MCF 10A (cell line): ENCODE data around the gene IPO9. TPM values are rescaled to one million over a fixed set of nuclear protein-coding genes. Genes with fewer than 3 reads are reported as not detected.
A peak's percentile ranks its signal among the peaks of the same experiment; 100 is the strongest.

Experiments
- BruUV-seq: library from RNA; stranded (reverse); fragments of 400-500 nt; replicated peaks from 2 replicates; lab custom pipeline; 2021; lab: Mats Ljungman, UMichigan
- CTCF ChIA-PET: fragments of 300-600 bp; sonication (Branson Sonifier 250); formaldehyde crosslinking; extraction: SDS; loops from one replicate; lab custom pipeline; 2021; ENCODE audit warnings: antibody characterized with exemption, inconsistent platforms; lab: Yijun Ruan, JAX
- POLR2A ChIA-PET: fragments of 300-600, 350-650 bp; sonication (Branson Sonifier 250); formaldehyde crosslinking; extraction: SDS; loops from one replicate; lab custom pipeline; 2020; ENCODE audit warnings: antibody characterized with exemption, inconsistent platforms; lab: Yijun Ruan, JAX
- DNase-seq: peaks from one replicate; pipeline ENCODE4 v3.0.0-alpha.2; 2018; ENCODE audit not compliant: unreplicated experiment
- H3K27ac Mint-ChIP-seq: one replicate; pipeline ENCODE4 v1.8.0; 2022; ENCODE audit warnings: mild to moderate bottlenecking, low read depth, mixed read lengths; ENCODE audit not compliant: unreplicated experiment
- H3K27me3 Mint-ChIP-seq: one replicate; pipeline ENCODE4 v1.8.0; 2022; ENCODE audit warnings: mixed read lengths; ENCODE audit not compliant: insufficient read depth, unreplicated experiment
- H3K36me3 Mint-ChIP-seq: one replicate; pipeline ENCODE4 v1.8.0; 2022; ENCODE audit warnings: mild to moderate bottlenecking, moderate library complexity, mixed read lengths; ENCODE audit not compliant: insufficient read depth, unreplicated experiment
- H3K4me1 Mint-ChIP-seq: one replicate; pipeline ENCODE4 v1.8.0; 2022; ENCODE audit warnings: mixed read lengths; ENCODE audit not compliant: insufficient read depth, unreplicated experiment
- H3K4me3 Mint-ChIP-seq: one replicate; pipeline ENCODE4 v1.8.0; 2022; ENCODE audit warnings: mild to moderate bottlenecking, moderate library complexity, mixed read lengths; ENCODE audit not compliant: unreplicated experiment
- H3K9me3 Mint-ChIP-seq: one replicate; pipeline ENCODE4 v1.8.0; 2022; ENCODE audit warnings: mixed read lengths; ENCODE audit not compliant: unreplicated experiment
- CTCF ChIP-seq: fragments of 200-600 bp; IDR thresholded peaks from one replicate; pipeline ENCODE4 v1.8.0; 2022; ENCODE audit warnings: antibody characterized with exemption, mild to moderate bottlenecking; ENCODE audit not compliant: unreplicated experiment
- intact Hi-C: fragments of 100-400 bp; cut with micrococcal nuclease; formaldehyde crosslinking; loops from 2 replicates; pipeline ENCODE4 v1.14.1; 2022
- total RNA-seq: library from RNA; stranded (reverse); gene quantifications from 2 replicates; pipeline ENCODE4 v1.2.3, GENCODE V29; 2022

IPO9 gene
- total RNA-seq, 1 experiment from 2014 or later, result 117 TPM

- peaks cover 42% of the 10 kb centered on the region for H3K4me1 Mint-ChIP-seq
- H3K9me3 Mint-ChIP-seq, result no peaks in the 10 kb centered on the region
- POLR2A ChIA-PET, result interaction anchor here (0.7 to 6.1 kb wide), 21 partner anchors 9 to 342 kb away, joined by 3 to 69 read pairs (median 6); partner anchors contain the start of genes IPO9, RNPEP and TIMM17A
- intact Hi-C loops, result loop anchor here (10.0 kb wide), 1 partner anchor 170 kb away; no protein-coding TSS in a partner anchor
- no peak overlapping the region for H3K27ac Mint-ChIP-seq
- DNase-seq, result no peak
- CTCF ChIA-PET, result interaction anchor here (0.5 to 12.1 kb wide), 11 partner anchors 9 to 690 kb away, joined by 3 to 162 read pairs (median 5); partner anchors contain the start of gene RNPEP
- BruUV-seq, result no TSS peak
- H3K36me3 Mint-ChIP-seq, result no peaks in the 10 kb centered on the region
- no peak for TF ChIP-seq CTCF
- no peak overlapping the region for H3K4me3 Mint-ChIP-seq
- H3K27me3 Mint-ChIP-seq, result no peaks in the 10 kb centered on the region
These were observed 55.5 kb downstream of the IPO9 start for GRCh38 chr1:201884425-201884824.

- Mint-ChIP-seq H3K9me3 (no peaks in the 10 kb centered on the region), H3K4me3 (no peak overlapping the region), H3K27me3 (no peaks in the 10 kb centered on the region), H3K4me1 (peaks cover 42% of the 10 kb centered on the region), H3K36me3 (no peaks in the 10 kb centered on the region), H3K27ac (no peak overlapping the region)
- TF ChIP-seq CTCF, result no peak
- peak; percentile 72 for DNase-seq
- intact Hi-C loops, result loop anchor here (10.0 kb wide), 1 partner anchor 171 kb away; no protein-coding TSS in a partner anchor
- no TSS peak for BruUV-seq
- ChIA-PET CTCF (interaction anchor here (0.6 to 12.1 kb wide), 9 partner anchors 10 to 250 kb away, joined by 3 to 162 read pairs (median 5); no protein-coding TSS in a partner anchor), POLR2A (interaction anchor here (0.8 to 3.2 kb wide), 7 partner anchors 10 to 87 kb away, joined by 3 to 15 read pairs (median 4); partner anchors contain the start of genes IPO9 and TIMM17A)
These were observed 56.6 kb downstream of the IPO9 start for GRCh38 chr1:201885531-201886075.

GRCh38 chr1:201886103-201886885 is 57.3 kb downstream of the IPO9 start:
- DNase-seq, result no peak
- Mint-ChIP-seq H3K9me3 (no peaks in the 10 kb centered on the region), H3K4me3 (no peak overlapping the region), H3K27ac (no peak overlapping the region), H3K27me3 (no peaks in the 10 kb centered on the region), H3K4me1 (peaks cover 41% of the 10 kb centered on the region), H3K36me3 (no peaks in the 10 kb centered on the region)
- no peak for TF ChIP-seq CTCF
- intact Hi-C loops, result loop anchor here (10.0 kb wide), 1 partner anchor 171 kb away; no protein-coding TSS in a partner anchor
- POLR2A ChIA-PET, result interaction anchor here (0.8 to 2.9 kb wide), 9 partner anchors 10 to 455 kb away, joined by 3 to 13 read pairs (median 4); partner anchors contain the start of genes IPO9 and TIMM17A
- no TSS peak for BruUV-seq
- CTCF ChIA-PET, result interaction anchor here (0.6 to 12.1 kb wide), 18 partner anchors 8 to 1134 kb away, joined by 3 to 160 read pairs (median 4); partner anchors contain the start of genes RNPEP and TIMM17A
